H1 (cell line): Measurements from ENCODE around the gene PKD1. TPM values are rescaled to one million over a fixed set of nuclear protein-coding genes. Genes with fewer than 3 reads are reported as not detected.

ENCODE experiments used
- BACH1 ChIP-seq: IDR thresholded peaks from 2 replicates; pipeline ENCODE4 v1.6.1; 2012; ENCODE audit warnings: low read length, improper control_type of control experiment
- CHD7 ChIP-seq: fragments of 300-600 bp; sonication (generic); IDR thresholded peaks from 2 replicates; pipeline ENCODE4 v1.7.1; 2012; ENCODE audit warnings: low read length, moderate library complexity, mild to moderate bottlenecking, inconsistent platforms; ENCODE audit not compliant: insufficient replicate concordance
- EP300 ChIP-seq, 2 experiments: IDR thresholded peaks; 1 replicate in 1 of 2; 2 replicates in 1 of 2; pipeline ENCODE4 v1.6.1; 2011 to 2012; ENCODE audit warnings: low read depth in 2 of 2, low read length in 2 of 2, mild to moderate bottlenecking in 2 of 2, borderline replicate concordance in 1 of 2, inconsistent platforms in 1 of 2, moderate library complexity in 1 of 2
- HDAC6 ChIP-seq: IDR thresholded peaks from one replicate; pipeline ENCODE4 v1.7.1; 2012; ENCODE audit warnings: low read depth, mild to moderate bottlenecking, inconsistent platforms, low read length, moderate library complexity
- RAD21 ChIP-seq, 2 experiments: IDR thresholded peaks in 1 of 2; conservative IDR thresholded peaks in 1 of 2; 2 replicates each; pipeline ENCODE4 v1.6.1; 2011; ENCODE audit warnings: low read depth in 2 of 2, low read length in 2 of 2, improper control_type of control experiment in 1 of 2, inconsistent platforms in 1 of 2, mild to moderate bottlenecking in 1 of 2, moderate library complexity in 1 of 2
- ZNF274 ChIP-seq: IDR thresholded peaks from 2 replicates; pipeline ENCODE4 v1.7.0; 2012; ENCODE audit warnings: low read length, borderline replicate concordance; ENCODE audit errors: extremely low read depth
- polyA plus RNA-seq, 7 experiments: library from polyadenylated mRNA; depleted of rRNA in 3 of 7; stranded (reverse) in 5 of 7; unstranded in 2 of 7; fragments of >200 nt in 5 of 7; fragments of 200-250 nt in 2 of 7; gene quantifications; 1 replicate in 5 of 7; 2 replicates in 1 of 7; 4 replicates in 1 of 7; pipeline versions ENCODE4 v1.2.1 to v1.2.3, GENCODE V29; 2011 to 2013; ENCODE audit warnings: missing spikeins in 2 of 7, mixed read lengths in 2 of 7
- total RNA-seq: library from RNA; stranded (reverse); fragmentation: NEBNext Ultra II Directional; extraction: Animal tissue kit (Norgen Biotek cat#: 25700); gene quantifications from 2 replicates; pipeline ENCODE4 v1.2.1, GENCODE V29; 2021

Gene PKD1
- total and polyA plus RNA-seq, 2 of the 8 experiments (the other 6 are each of a cell fraction or from before 2014, with no cell fraction given): 40.6 to 52.7 TPM

- no peak for TF ChIP-seq CHD7
- no peak for TF ChIP-seq ZNF274
- TF ChIP-seq EP300 (IDR thresholded peaks at IDR 0.05; ENCODE audit: borderline replicate concordance in 1 of 2, low read depth in 2 of 2, low read length in 2 of 2): no peak
- TF ChIP-seq BACH1: no peak
- TF ChIP-seq HDAC6: no peak
- TF ChIP-seq RAD21 (IDR thresholded peaks at IDR 0.05 in 1 of 2, conservative IDR thresholded peaks at IDR 0.05 in 1 of 2; ENCODE audit: low read depth in 2 of 2, low read length in 2 of 2): no peak
Measured at GRCh38 chr16:2086106-2086742, 49.5 kb downstream of the PKD1 start (continued).
